Neural progenitor cell (in vitro differentiated cells): Measurements from ENCODE around the gene RAB17.

Experiments used
- EZH2 ChIP-seq: fragments of 200-600 bp; sonication (generic); IDR thresholded peaks from 2 replicates; pipeline ENCODE4 v1.6.1; 2017; ENCODE audit warnings: antibody characterized with exemption, mild to moderate bottlenecking, moderate library complexity
- EZH2phosphoT487 ChIP-seq: fragments of 200-600 bp; sonication (generic); IDR thresholded peaks from 2 replicates; pipeline ENCODE4 v1.6.1; 2017; ENCODE audit warnings: antibody characterized with exemption
- TF ChIP-seq, protein P1 (sequence below): fragments of 200-600 bp; sonication (generic); IDR thresholded peaks from 2 replicates; pipeline ENCODE4 v1.5.1; 2017; ENCODE audit warnings: antibody characterized with exemption, mild to moderate bottlenecking

DNA sequence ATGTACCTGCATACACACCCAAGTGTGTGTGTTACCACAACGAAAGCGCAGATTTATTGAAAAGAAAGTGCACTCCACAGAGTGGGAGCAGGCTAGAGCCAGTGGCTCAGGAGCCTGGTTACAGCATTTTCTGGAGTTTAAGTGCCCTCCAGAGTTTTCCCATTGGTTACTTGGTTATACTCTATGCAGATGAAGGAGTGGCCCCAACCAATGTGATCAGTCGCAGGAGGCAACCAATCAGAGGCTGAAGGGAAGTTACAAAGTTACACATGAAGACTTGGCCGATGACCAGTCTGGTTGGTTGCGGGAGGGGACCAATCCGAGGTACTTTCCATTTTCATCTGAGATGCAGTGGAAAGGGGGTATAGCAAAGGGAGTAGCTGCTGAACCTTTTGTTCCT is 37.6 kb downstream of the RAB17 start:
- TF ChIP-seq, protein P1, sequence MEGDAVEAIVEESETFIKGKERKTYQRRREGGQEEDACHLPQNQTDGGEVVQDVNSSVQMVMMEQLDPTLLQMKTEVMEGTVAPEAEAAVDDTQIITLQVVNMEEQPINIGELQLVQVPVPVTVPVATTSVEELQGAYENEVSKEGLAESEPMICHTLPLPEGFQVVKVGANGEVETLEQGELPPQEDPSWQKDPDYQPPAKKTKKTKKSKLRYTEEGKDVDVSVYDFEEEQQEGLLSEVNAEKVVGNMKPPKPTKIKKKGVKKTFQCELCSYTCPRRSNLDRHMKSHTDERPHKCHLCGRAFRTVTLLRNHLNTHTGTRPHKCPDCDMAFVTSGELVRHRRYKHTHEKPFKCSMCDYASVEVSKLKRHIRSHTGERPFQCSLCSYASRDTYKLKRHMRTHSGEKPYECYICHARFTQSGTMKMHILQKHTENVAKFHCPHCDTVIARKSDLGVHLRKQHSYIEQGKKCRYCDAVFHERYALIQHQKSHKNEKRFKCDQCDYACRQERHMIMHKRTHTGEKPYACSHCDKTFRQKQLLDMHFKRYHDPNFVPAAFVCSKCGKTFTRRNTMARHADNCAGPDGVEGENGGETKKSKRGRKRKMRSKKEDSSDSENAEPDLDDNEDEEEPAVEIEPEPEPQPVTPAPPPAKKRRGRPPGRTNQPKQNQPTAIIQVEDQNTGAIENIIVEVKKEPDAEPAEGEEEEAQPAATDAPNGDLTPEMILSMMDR = no peak
- TF ChIP-seq EZH2 = no peak
- TF ChIP-seq EZH2phosphoT487 = no peak
